Neural progenitor cell (in vitro differentiated cells): Measurements from ENCODE around the gene SYNGR3. TPM values are rescaled to one million over a fixed set of nuclear protein-coding genes. Genes with fewer than 3 reads are reported as not detected.
"Not testable (repeated sequence)": the region's sequence is repeated elsewhere in the genome, so short reads cannot be mapped to it uniquely, and the experiment has no call there.

Experiments used
- DNase-seq: peaks from one replicate; pipeline ENCODE4 v3.0.0-alpha.2; 2016; ENCODE audit warnings: low spot score
- H2AFZ ChIP-seq: fragments of 200-600 bp; sonication (generic); replicated peaks from 2 replicates; pipeline ENCODE4 v1.6.1; 2016; ENCODE audit warnings: antibody characterized with exemption
- H3F3A ChIP-seq: fragments of 200-600 bp; sonication (generic); 2 replicates; pipeline ENCODE4 v1.6.1; 2016; ENCODE audit warnings: antibody characterized with exemption, low read depth
- H3K27ac ChIP-seq: fragments of 200-600 bp; sonication (generic); 2 replicates; pipeline ENCODE4 v1.5.1; 2016; ENCODE audit warnings: mild to moderate bottlenecking
- H3K27me3 ChIP-seq: fragments of 200-600 bp; sonication (generic); 2 replicates; pipeline ENCODE4 v1.6.1; 2016; ENCODE audit warnings: mild to moderate bottlenecking, moderate library complexity
- H3K36me3 ChIP-seq: fragments of 200-600 bp; sonication (generic); 2 replicates; pipeline ENCODE4 v1.5.1; 2016
- H3K4me1 ChIP-seq: fragments of 200-600 bp; sonication (generic); 2 replicates; pipeline ENCODE4 v1.6.1; 2016; ENCODE audit warnings: mixed run types
- H3K4me2 ChIP-seq: fragments of 200-600 bp; sonication (generic); 2 replicates; pipeline ENCODE4 v1.6.1; 2016
- H3K4me3 ChIP-seq: fragments of 200-600 bp; sonication (generic); 2 replicates; pipeline ENCODE4 v1.5.1; 2016
- H3K79me2 ChIP-seq: fragments of 200-600 bp; sonication (generic); 2 replicates; pipeline ENCODE4 v1.6.1; 2016; ENCODE audit warnings: low read depth
- H3K9ac ChIP-seq: fragments of 200-600 bp; sonication (generic); 2 replicates; pipeline ENCODE4 v1.6.1; 2016
- H3K9me3 ChIP-seq: fragments of 200-600 bp; sonication (generic); 2 replicates; pipeline ENCODE4 v1.5.1; 2016; ENCODE audit warnings: low read depth
- H4K20me1 ChIP-seq: fragments of 200-600 bp; sonication (generic); 2 replicates; pipeline ENCODE4 v1.6.1; 2016; ENCODE audit warnings: low read depth
- H3K27ac Mint-ChIP-seq: 3 replicates; pipeline ENCODE4 v1.8.0; 2021; ENCODE audit warnings: mixed read lengths
- H3K27me3 Mint-ChIP-seq: 2 replicates; pipeline ENCODE4 v1.8.0; 2022; ENCODE audit warnings: low read depth, mild to moderate bottlenecking, inconsistent platforms, moderate library complexity, mixed read lengths; ENCODE audit not compliant: insufficient read depth
- H3K36me3 Mint-ChIP-seq: 3 replicates; pipeline ENCODE4 v1.8.0; 2021; ENCODE audit warnings: mixed read lengths
- H3K4me1 Mint-ChIP-seq: 3 replicates; pipeline ENCODE4 v1.8.0; 2021; ENCODE audit warnings: mixed read lengths
- H3K4me3 Mint-ChIP-seq: 3 replicates; pipeline ENCODE4 v1.8.0; 2021; ENCODE audit warnings: mild to moderate bottlenecking, moderate library complexity, mixed read lengths
- H3K9me3 Mint-ChIP-seq: 3 replicates; pipeline ENCODE4 v1.8.0; 2020; ENCODE audit warnings: mixed read lengths
- CTCF ChIP-seq: fragments of 200-600 bp; sonication (generic); IDR thresholded peaks from 2 replicates; pipeline ENCODE4 v1.5.1; 2017; ENCODE audit warnings: antibody characterized with exemption, mild to moderate bottlenecking
- EZH2 ChIP-seq: fragments of 200-600 bp; sonication (generic); IDR thresholded peaks from 2 replicates; pipeline ENCODE4 v1.6.1; 2017; ENCODE audit warnings: antibody characterized with exemption, mild to moderate bottlenecking, moderate library complexity
- EZH2phosphoT487 ChIP-seq: fragments of 200-600 bp; sonication (generic); IDR thresholded peaks from 2 replicates; pipeline ENCODE4 v1.6.1; 2017; ENCODE audit warnings: antibody characterized with exemption
- total RNA-seq: library from RNA; depleted of rRNA; stranded (reverse); fragments of >200 nt; gene quantifications from 2 replicates; pipeline ENCODE4 v1.2.3, GENCODE V29; 2015; ENCODE audit warnings: low replicate concordance

Gene SYNGR3
- total RNA-seq, 1 donor from 2014 or later, result 4.4 TPM

- H3K4me3 Mint-ChIP-seq, result peak overlapping the region; percentile 88
- H3K27me3 ChIP-seq, result no peaks in the 10 kb centered on the region
- H3K27ac Mint-ChIP-seq, result no peak overlapping the region
- H3K4me3 ChIP-seq, result peak overlapping the region; percentile 100
- no peak for DNase-seq
- TF ChIP-seq EZH2phosphoT487, result no peak
- TF ChIP-seq EZH2, result no peak
- no peak for TF ChIP-seq CTCF
- peaks cover 3% of the 10 kb centered on the region for H3K36me3 Mint-ChIP-seq
- H3K27me3 Mint-ChIP-seq, result peaks cover 2% of the 10 kb centered on the region
- H3K36me3 ChIP-seq, result no peaks in the 10 kb centered on the region
- H3K4me2 ChIP-seq, result peak overlapping the region; percentile 89
- no peaks in the 10 kb centered on the region for H3K9me3 ChIP-seq
- peak overlapping the region; percentile 88 for H3K9ac ChIP-seq
- no peaks in the 10 kb centered on the region for H3K9me3 Mint-ChIP-seq
- H4K20me1 ChIP-seq, result peaks cover 50% of the 10 kb centered on the region
- peaks cover 45% of the 10 kb centered on the region for H3K79me2 ChIP-seq
- H3F3A ChIP-seq, result peaks cover 27% of the 10 kb centered on the region
- H3K27ac ChIP-seq, result no peak overlapping the region
- peak overlapping the region; percentile 44 for H2AFZ ChIP-seq
- peaks cover 15% of the 10 kb centered on the region for H3K4me1 ChIP-seq
- H3K4me1 Mint-ChIP-seq, result peaks cover 31% of the 10 kb centered on the region
These were observed 19.5 kb downstream of the SYNGR3 start for GRCh38 chr16:2009164-2009711.

- Histone ChIP-seq H3K9me3 (no peaks in the 10 kb centered on the region), H3K9ac (peak within 1 kb of the TSS; percentile 88), H3K27ac (no peak within 1 kb of the TSS), H3K4me2 (peak within 1 kb of the TSS; percentile 89), H3K79me2 (peaks cover 44% of the 10 kb centered on the region), H3K36me3 (no peaks in the 10 kb centered on the region), H4K20me1 (peaks cover 43% of the 10 kb centered on the region), H2AFZ (peak within 1 kb of the TSS; percentile 66), H3K27me3 (no peaks in the 10 kb centered on the region), H3K4me3 (peak within 1 kb of the TSS; percentile 100), H3K4me1 (peaks cover 12% of the 10 kb centered on the region), H3F3A (peaks cover 20% of the 10 kb centered on the region)
- Mint-ChIP-seq H3K9me3 (no peaks in the 10 kb centered on the region), H3K27ac (peak within 1 kb of the TSS; percentile 85), H3K4me1 (peaks cover 25% of the 10 kb centered on the region), H3K27me3 (peaks cover 2% of the 10 kb centered on the region), H3K36me3 (peaks cover 3% of the 10 kb centered on the region), H3K4me3 (peak within 1 kb of the TSS; percentile 93)
- DNase-seq, result peak; percentile 96
- TF ChIP-seq EZH2phosphoT487 (no peak), CTCF (no peak), EZH2 (no peak)
These were observed 20.2 kb downstream of the SYNGR3 start, which contains the start of gene ZNF598 for GRCh38 chr16:2009791-2010510. Gene ZNF598 (minus strand): TSS chr16:2009821.

- H3K4me3 ChIP-seq, H3K4me3 Mint-ChIP-seq, H3K27me3 ChIP-seq, H3K4me2 ChIP-seq, H3K9ac ChIP-seq, H2AFZ ChIP-seq, H3K9me3 Mint-ChIP-seq, H3K36me3 ChIP-seq, DNase-seq, H3K27ac Mint-ChIP-seq, H3K27me3 Mint-ChIP-seq, H3K36me3 Mint-ChIP-seq, H3K9me3 ChIP-seq, H3K27ac ChIP-seq: not testable (repeated sequence)
- peaks cover 27% of the 10 kb centered on the region for H3K79me2 ChIP-seq
- H3F3A ChIP-seq, result peaks cover 14% of the 10 kb centered on the region
- peaks cover 20% of the 10 kb centered on the region for H3K4me1 Mint-ChIP-seq
- peaks cover 12% of the 10 kb centered on the region for H3K4me1 ChIP-seq
- peaks cover 25% of the 10 kb centered on the region for H4K20me1 ChIP-seq
These were observed 22.0 kb downstream of the SYNGR3 start for GRCh38 chr16:2011726-2012125.

GRCh38 chr16:2013527-2013926 lies 23.8 kb downstream of the SYNGR3 start:
- Histone ChIP-seq H4K20me1 (peaks cover 7% of the 10 kb centered on the region), H3K9ac (no peak overlapping the region), H3K27me3 (peaks cover 26% of the 10 kb centered on the region), H3K27ac (no peak overlapping the region), H3K4me2 (no peak overlapping the region), H3K4me3 (no peak overlapping the region), H3K4me1 (peaks cover 5% of the 10 kb centered on the region), H2AFZ (no peak overlapping the region), H3K9me3 (no peaks in the 10 kb centered on the region), H3F3A (peaks cover 14% of the 10 kb centered on the region), H3K79me2 (peaks cover 9% of the 10 kb centered on the region), H3K36me3 (no peaks in the 10 kb centered on the region)
- Mint-ChIP-seq H3K4me1 (peaks cover 11% of the 10 kb centered on the region), H3K9me3 (no peaks in the 10 kb centered on the region), H3K36me3 (peaks cover under 1% of the 10 kb centered on the region), H3K4me3 (peak overlapping the region; percentile 18), H3K27ac (no peak overlapping the region), H3K27me3 (peaks cover 9% of the 10 kb centered on the region)
- TF ChIP-seq CTCF, result no peak
- TF ChIP-seq EZH2, result no peak
- TF ChIP-seq EZH2phosphoT487, result no peak
- no peak for DNase-seq
